ENCODE measurements around the gene PTDSS2.

The PTDSS2 gene

DNA sequence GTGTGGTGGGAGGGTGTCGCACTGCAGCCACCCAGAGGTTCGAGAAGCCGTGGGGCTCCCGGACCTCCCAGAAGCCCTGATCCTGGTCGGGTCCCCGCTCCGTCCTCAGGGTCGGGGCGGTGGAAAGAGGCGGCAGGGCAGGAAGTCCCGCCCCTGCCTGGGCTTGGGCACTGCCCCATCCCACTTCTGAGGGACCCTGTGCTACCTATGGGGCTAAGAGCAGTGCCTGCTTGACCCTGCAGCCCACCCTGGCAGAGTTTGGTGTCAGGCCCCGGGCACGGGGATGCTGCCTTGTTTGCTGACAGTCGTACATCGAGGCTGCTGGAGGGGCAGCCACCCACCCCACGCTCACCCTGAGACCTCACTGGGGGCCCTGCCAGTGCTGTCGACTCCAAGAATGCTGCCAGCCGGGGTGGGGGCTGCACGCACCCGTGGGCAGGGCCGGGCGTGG, 37.5 kb downstream of the PTDSS2 start:
- TF ChIP-seq CTCF (IDR thresholded peaks at IDR 0.05; ENCODE audit: low read depth, low read length), result no peak
- H3K4me3 ChIP-seq (ENCODE audit: low read depth, low read length), result no peak overlapping the region
- in situ Hi-C loops (cut with HindIII; ENCODE audit: low sequenced_read_pairs), result no loop called here
- no peak for DNase-seq (ENCODE audit: low read depth, low spot score)

DNA sequence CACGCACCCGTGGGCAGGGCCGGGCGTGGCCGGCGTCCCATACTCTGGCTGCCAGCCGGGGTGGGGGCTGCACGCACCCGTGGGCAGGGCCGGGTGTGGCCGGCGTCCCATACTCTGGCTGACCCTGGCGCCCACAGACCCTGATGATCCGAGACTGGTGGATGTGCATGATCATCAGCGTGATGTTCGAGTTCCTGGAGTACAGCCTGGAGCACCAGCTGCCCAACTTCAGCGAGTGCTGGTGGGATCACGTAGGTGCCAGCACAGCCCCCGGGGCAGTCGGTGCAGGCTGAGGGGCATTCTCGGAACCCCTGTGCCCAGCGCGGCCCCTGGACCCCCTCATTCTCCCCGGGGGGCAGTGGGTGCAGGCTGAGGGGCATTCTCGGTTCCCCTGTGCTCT, 38.0 kb downstream of the PTDSS2 start:
- H3K4me3 ChIP-seq (ENCODE audit: low read depth, low read length), result no peak overlapping the region
- in situ Hi-C loops (cut with HindIII; ENCODE audit: low sequenced_read_pairs), result no loop called here
- TF ChIP-seq CTCF (IDR thresholded peaks at IDR 0.05; ENCODE audit: low read depth, low read length), result no peak
- no peak for DNase-seq (ENCODE audit: low read depth, low spot score)

- no peak for TF ChIP-seq CTCF (IDR thresholded peaks at IDR 0.05; ENCODE audit: low read depth, low read length)
- H3K4me3 ChIP-seq (ENCODE audit: low read depth, low read length), result no peak overlapping the region
- in situ Hi-C loops (cut with HindIII; ENCODE audit: low sequenced_read_pairs), result no loop called here
- DNase-seq (ENCODE audit: low read depth, low spot score), result no peak
These were observed 38.5 kb downstream of the PTDSS2 start for GRCh38 chr11:488579-488978.

DNA sequence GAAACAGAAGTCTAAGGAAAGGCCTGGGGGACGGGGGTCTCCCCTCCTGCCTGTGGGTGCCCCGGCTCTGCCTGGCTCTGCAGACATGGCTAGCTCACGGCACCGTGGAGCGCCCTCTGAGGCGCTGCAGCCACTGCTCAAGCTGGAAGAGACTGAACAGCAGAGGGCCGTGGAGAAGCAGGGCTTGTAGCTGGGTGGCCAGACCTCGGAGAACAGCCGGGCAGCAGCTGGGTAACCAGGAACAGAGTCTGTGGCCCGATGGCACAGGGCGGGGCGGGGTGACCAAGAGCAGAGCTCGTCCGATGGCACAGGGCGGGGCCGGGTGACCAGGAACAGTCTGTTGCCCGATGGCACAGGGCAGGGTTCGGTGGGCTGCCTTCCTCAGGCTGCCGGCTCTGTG, 38.9 kb downstream of the PTDSS2 start:
- no peak overlapping the region for H3K4me3 ChIP-seq (ENCODE audit: low read depth, low read length)
- no peak for TF ChIP-seq CTCF (IDR thresholded peaks at IDR 0.05; ENCODE audit: low read depth, low read length)
- in situ Hi-C loops (cut with HindIII; ENCODE audit: low sequenced_read_pairs), result no loop called here
- no peak for DNase-seq (ENCODE audit: low read depth, low spot score)

DNA sequence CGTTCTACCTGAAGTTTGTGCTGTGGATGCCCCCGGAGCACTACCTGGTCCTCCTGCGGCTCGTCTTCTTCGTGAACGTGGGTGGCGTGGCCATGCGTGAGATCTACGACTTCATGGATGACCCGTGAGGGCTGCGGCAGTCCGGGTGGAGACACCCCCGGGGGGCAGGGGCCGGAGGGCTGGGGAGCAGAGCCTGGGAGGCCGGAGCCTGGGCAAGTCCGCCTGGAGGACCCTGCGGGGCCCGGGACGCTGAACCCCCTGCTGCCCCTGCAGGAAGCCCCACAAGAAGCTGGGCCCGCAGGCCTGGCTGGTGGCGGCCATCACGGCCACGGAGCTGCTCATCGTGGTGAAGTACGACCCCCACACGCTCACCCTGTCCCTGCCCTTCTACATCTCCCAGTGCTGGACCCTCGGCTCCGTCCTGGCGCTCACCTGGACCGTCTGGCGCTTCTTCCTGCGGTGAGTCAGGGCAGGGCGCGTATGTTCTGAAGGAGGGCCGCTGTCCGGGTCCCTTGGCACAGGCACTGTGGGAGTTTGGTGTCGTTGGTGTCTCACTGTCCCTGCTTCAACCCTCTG, 39.6 kb downstream of the PTDSS2 start:
- no peak for TF ChIP-seq CTCF (IDR thresholded peaks at IDR 0.05; ENCODE audit: low read depth, low read length)
- in situ Hi-C loops (cut with HindIII; ENCODE audit: low sequenced_read_pairs), result no loop called here
- DNase-seq (ENCODE audit: low read depth, low spot score), result no peak
- no peak overlapping the region for H3K4me3 ChIP-seq (ENCODE audit: low read depth, low read length)

GRCh38 chr11:490186-490929, 40.3 kb downstream of the PTDSS2 start:
- DNase-seq (ENCODE audit: low read depth, low spot score), result no peak
- no peak overlapping the region for H3K4me3 ChIP-seq (ENCODE audit: low read depth, low read length)
- in situ Hi-C loops (cut with HindIII; ENCODE audit: low sequenced_read_pairs), result no loop called here
- TF ChIP-seq CTCF (IDR thresholded peaks at IDR 0.05; ENCODE audit: low read depth, low read length), result no peak
